ENCODE results near the gene DGLUCY. TPM values are rescaled to one million over a fixed set of nuclear protein-coding genes. Genes with fewer than 3 reads are reported as not detected.

DGLUCY gene
- total and polyA plus RNA-seq, 2 of the 8 experiments (the other 6 are each of a cell fraction or from before 2014, with no cell fraction given), result 24.9 to 31.8 TPM

DNA sequence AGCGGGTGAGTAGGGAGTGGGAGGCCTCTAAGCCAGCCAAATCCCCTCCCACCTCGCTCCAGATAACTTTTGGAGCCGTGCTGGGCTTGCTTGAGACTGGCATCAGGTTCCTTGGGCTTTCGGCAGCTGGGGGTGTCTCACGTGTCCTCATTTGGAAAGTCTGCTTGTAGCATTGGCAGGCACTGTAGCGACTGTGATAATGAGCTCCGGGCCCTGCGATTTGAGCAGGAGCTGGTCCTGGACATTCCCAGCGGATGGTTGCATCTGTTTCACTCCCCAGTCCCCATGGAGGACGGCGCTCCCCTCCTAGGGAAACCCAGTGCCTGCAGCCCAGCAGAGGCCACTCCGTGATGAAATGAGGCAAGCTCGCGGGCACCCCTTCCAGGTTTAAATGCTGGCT is 49.4 kb downstream of the DGLUCY start:
- Histone ChIP-seq H3K36me3 (ENCODE audit: control insufficient read depth in 2 of 4, insufficient read depth in 4 of 4, low read length in 3 of 4) (peaks cover 2 to 55% (median 15%) of the 10 kb centered on the region in 4 experiments; a peak in 7 of 8 replicates), H3K14ac (ENCODE audit: insufficient read length) (no peak overlapping the region), H2AK5ac (ENCODE audit: low read depth, low read length) (no peak overlapping the region), H2BK15ac (ENCODE audit: low read length) (no peak overlapping the region), H2BK20ac (ENCODE audit: low read length) (no peak overlapping the region), H2BK5ac (ENCODE audit: low read depth, low read length) (no peak overlapping the region), H3K4me1 (replicated peaks in 1 of 4; ENCODE audit: control insufficient read depth in 3 of 4, insufficient read depth in 4 of 4, low read length in 3 of 4) (no peaks in the 10 kb centered on the region), H3K79me1 (ENCODE audit: low read depth, low read length) (no peaks in the 10 kb centered on the region), H3K4ac (replicated peaks; ENCODE audit: insufficient read length, low read depth, low read length) (no peak overlapping the region), H2BK120ac (replicated peaks; ENCODE audit: low read depth, low read length) (no peak overlapping the region), H3K4me2 (ENCODE audit: insufficient read depth in 1 of 2, low read depth in 2 of 2, low read length in 2 of 2) (no peak overlapping the region), H3K56ac (replicated peaks; ENCODE audit: insufficient read length, low read depth, low read length) (no peak overlapping the region), H3K79me2 (ENCODE audit: control insufficient read depth in 1 of 2, insufficient read depth in 2 of 2, low read length in 2 of 2) (no peaks in the 10 kb centered on the region), H4K91ac (replicated peaks; ENCODE audit: insufficient read length, low read length) (no peak overlapping the region), H2BK12ac (ENCODE audit: low read depth, low read length) (no peak overlapping the region), H3K9ac (replicated peaks in 1 of 4; ENCODE audit: extremely low read depth in 1 of 4, low read depth in 3 of 4, low read length in 3 of 4) (no peak overlapping the region), H4K8ac (ENCODE audit: extremely low read depth, insufficient read depth, low read length) (no peak overlapping the region), H3K18ac (ENCODE audit: extremely low read depth, low read length) (no peak overlapping the region), H3K27me3 (replicated peaks in 1 of 4; ENCODE audit: control insufficient read depth in 3 of 4, extremely low read depth in 1 of 4, insufficient read depth in 3 of 4, low read length in 3 of 4) (no peaks in the 10 kb centered on the region), H3K4me3 (ENCODE audit: extremely low read depth in 1 of 4, insufficient read depth in 2 of 4, low read depth in 3 of 4, low read length in 4 of 4) (no peak overlapping the region), H3K27ac (ENCODE audit: low read depth, low read length) (no peak overlapping the region), H3K23ac (ENCODE audit: insufficient read length) (no peak overlapping the region), H3K23me2 (ENCODE audit: low read depth, low read length) (no peaks in the 10 kb centered on the region), H4K5ac (ENCODE audit: insufficient read length, low read depth, low read length) (no peak overlapping the region), H4K20me1 (replicated peaks in 1 of 2; ENCODE audit: control insufficient read depth in 1 of 2, insufficient read depth in 2 of 2, low read length in 2 of 2) (no peaks in the 10 kb centered on the region), H2AFZ (ENCODE audit: low read length) (no peak overlapping the region), H3K9me3 (ENCODE audit: insufficient read depth in 2 of 2, low read depth in 1 of 2, low read length in 1 of 2) (no peaks in the 10 kb centered on the region)
- DNase-seq (ENCODE audit: low read depth in 1 of 2, low spot score in 2 of 2), result no peak
- no peak for FAIRE-seq
- WGBS, 2 experiments (ENCODE audit: extremely low coverage in 1 of 2, insufficient coverage in 1 of 2, insufficient read length in 1 of 2, insufficient replicate concordance in 2 of 2, low coverage in 1 of 2, low lambda C conversion rate in 2 of 2, missing lambda C conversion rate in 1 of 2), result 86% methylated on average over 14 of the region's 14 CpGs; no CpG with 5 or more reads in 1 of the 2 experiments
- CTCF ChIA-PET (ENCODE audit: partially characterized antibody), result interaction anchor here (0.6 to 6.4 kb wide), 8 partner anchors 8 to 261 kb away, joined by 3 to 43 read pairs (median 4); no protein-coding TSS in a partner anchor
- POLR2A ChIA-PET (ENCODE audit: partially characterized antibody), result interaction anchor here (0.7 kb wide), 1 partner anchor 37 kb away, joined by 3 read pairs; no protein-coding TSS in a partner anchor
- no peak for TF ChIP-seq BACH1 (IDR thresholded peaks at IDR 0.05; ENCODE audit: low read length)
- TF ChIP-seq, protein P1, sequence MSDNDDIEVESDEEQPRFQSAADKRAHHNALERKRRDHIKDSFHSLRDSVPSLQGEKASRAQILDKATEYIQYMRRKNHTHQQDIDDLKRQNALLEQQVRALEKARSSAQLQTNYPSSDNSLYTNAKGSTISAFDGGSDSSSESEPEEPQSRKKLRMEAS (IDR thresholded peaks at IDR 0.05), result no peak
- TF ChIP-seq TEAD4 (IDR thresholded peaks at IDR 0.05; ENCODE audit: low read depth, low read length), result no peak
- TF ChIP-seq EZH2 (IDR thresholded peaks at IDR 0.05; ENCODE audit: low read depth, low read length, severe bottlenecking), result no peak
- TF ChIP-seq CBX8 (IDR thresholded peaks at IDR 0.05; ENCODE audit: borderline replicate concordance, low read depth, low read length), result no peak
- no peak for TF ChIP-seq TCF12 (IDR thresholded peaks at IDR 0.05; ENCODE audit: low read depth, low read length)
- no peak for TF ChIP-seq RNF2 (IDR thresholded peaks at IDR 0.05; ENCODE audit: borderline replicate concordance, low read depth, low read length, missing control alignments, poor library complexity, severe bottlenecking)
- TF ChIP-seq ASH2L (IDR thresholded peaks at IDR 0.05; ENCODE audit: low read length), result no peak
- TF ChIP-seq SIN3A (conservative IDR thresholded peaks at IDR 0.05 in 1 of 2, IDR thresholded peaks at IDR 0.05 in 1 of 2; ENCODE audit: low read depth in 1 of 2, low read length in 2 of 2), result no peak
- no peak for TF ChIP-seq RAD21 (IDR thresholded peaks at IDR 0.05 in 1 of 2, conservative IDR thresholded peaks at IDR 0.05 in 1 of 2; ENCODE audit: low read depth in 2 of 2, low read length in 2 of 2)
- no peak for TF ChIP-seq POLR2AphosphoS5 (IDR thresholded peaks at IDR 0.05; ENCODE audit: low read depth, low read length)
- TF ChIP-seq, protein P2, sequence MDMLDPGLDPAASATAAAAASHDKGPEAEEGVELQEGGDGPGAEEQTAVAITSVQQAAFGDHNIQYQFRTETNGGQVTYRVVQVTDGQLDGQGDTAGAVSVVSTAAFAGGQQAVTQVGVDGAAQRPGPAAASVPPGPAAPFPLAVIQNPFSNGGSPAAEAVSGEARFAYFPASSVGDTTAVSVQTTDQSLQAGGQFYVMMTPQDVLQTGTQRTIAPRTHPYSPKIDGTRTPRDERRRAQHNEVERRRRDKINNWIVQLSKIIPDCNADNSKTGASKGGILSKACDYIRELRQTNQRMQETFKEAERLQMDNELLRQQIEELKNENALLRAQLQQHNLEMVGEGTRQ (IDR thresholded peaks at IDR 0.05; ENCODE audit: low read length), result no peak
